Measurements from ENCODE around the gene NAT16.
A peak's percentile ranks its signal among the peaks of the same experiment; 100 is the strongest.
"Not testable (repeated sequence)": the region's sequence is repeated elsewhere in the genome, so short reads cannot be mapped to it uniquely, and the experiment has no call there.

The NAT16 gene

DNA sequence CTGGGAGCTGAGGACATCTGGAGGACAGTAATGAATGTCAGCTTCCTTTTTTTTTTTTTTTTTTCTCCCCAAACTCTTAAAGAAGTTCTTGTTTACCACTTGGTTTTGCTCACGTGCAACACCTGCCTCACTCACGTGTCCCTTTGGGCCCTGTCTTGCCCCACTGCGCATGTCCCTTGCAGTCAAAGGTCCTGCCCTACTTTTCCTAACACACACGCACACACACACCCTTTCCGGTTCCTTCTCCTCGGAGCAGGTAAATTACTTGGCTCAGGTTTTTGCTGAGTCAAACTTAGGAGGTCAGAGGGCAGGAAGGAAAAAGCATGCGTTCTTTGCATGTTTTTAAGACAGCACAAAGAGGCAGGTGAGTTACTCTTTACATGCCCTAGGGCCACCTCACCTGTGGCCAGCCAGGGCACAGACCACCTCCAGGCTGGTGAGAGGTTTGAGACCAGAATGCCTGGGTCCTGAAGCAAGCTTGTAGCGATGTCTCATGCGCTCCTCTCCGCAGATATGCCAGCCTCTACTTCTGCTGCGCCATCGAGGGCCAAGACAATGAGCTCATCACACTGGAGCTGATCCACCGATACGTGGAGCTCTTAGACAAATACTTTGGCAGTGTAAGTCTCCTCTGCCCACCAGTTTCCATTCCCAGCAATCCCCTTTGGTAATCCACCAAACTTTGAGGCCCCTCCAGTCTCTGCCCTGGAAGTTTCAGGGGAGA is 23.1 kb downstream of the NAT16 start:
- no peak for DNase-seq

DNA sequence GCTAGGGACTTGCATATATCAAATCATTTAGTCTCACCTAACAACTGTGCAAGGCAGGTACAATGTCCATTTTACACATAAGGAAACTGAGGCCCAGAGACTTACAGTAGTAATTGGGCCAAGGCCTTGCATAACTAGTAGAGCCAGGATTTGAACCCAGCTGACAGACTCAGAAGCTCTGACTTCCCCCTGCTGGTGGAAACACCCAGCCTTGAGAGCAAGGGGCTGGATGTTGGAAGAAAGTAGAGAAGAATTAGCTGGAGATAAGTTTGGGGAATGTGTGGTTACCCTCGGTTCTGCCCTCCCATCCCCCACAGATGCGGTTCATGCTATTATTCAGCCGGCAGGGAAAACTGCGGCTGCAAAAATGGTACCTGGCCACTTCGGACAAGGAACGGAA is 23.8 kb downstream of the NAT16 start:
- no peak for DNase-seq

DNA sequence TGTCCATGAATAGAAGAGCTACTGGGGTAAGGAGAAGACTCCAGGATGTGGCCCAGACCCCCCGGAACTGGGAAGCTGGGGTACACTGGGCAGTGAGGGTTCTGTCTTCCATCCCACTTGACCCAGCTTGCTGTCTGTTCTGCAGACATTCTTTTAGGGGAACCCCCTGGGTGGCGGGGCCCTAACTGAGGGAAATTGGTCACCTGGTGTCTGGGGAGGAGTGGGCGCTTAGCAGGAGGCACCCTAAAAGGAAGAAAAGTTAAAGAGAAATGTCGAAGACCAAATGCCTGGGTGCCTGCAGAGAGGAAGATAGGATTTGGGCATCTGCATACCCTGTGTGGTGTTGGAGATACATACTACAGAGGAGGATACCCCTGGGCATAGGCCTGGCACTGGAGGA is 24.8 kb downstream of the NAT16 start:
- DNase-seq, result no peak

DNA sequence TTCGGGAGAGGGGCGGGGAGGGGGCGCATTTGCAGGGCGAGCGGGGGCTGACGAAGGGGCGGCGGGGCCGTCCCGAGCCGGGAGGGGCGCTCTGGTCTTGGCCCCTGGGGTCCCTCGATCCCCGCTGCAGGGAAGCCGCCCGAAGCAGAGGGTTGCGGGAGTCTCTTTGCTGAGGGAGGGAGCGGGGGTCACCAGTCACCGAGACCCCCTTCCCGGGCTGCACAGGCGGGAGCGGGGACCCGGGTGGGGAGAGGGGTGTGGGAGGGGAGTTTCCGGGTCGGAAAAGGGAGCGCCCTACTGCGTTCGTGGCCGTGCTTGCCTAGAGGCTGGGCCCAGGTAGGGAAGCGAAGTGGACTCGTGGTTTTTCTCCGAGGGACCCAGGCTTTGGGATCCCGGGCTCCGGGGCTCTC is 25.4 kb downstream of the NAT16 start:
- no peak for DNase-seq

DNA sequence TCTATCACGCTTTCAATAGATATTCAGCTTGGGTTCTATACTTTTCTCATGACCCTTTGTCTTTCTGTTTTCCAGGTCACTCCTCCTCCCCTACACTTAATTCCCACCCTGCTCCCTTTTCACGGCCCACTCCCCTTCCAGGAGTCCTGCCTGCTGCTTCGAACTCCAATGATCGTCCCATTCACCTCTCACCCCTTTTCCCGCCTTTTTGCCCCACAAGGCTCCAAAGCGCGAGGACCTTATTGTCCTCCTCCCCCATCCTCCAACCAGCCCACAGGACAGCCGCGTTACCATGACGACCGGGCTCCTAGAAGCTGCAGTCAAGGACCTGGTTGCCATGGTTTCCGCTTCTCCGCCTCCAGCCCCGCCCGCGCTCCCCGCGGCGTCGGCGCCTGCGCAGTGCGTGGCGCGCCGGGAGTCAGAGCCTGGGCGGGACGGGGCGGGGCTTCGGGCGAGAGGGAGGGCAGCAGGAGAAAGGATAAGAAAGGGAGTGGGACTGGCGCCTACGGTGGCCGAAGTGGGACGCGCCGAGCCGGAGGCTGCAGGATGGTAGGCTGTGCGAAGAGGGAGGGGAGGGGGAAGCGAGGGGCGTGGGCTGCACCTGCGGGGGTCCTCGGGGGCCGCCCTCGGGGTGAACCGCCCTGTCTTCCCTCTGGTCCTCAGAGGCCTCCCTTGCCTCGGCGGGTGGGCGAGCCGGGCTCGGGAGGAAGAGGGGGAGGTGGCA is 26.0 kb downstream of the NAT16 start, which contains the start of gene AP1S1:
AP1S1 (plus strand) TSS at position 508 of the 724 bp plus-strand sequence; CDS start at position 547, 39 bp downstream.
- DNase-seq, result peak; percentile 73

DNA sequence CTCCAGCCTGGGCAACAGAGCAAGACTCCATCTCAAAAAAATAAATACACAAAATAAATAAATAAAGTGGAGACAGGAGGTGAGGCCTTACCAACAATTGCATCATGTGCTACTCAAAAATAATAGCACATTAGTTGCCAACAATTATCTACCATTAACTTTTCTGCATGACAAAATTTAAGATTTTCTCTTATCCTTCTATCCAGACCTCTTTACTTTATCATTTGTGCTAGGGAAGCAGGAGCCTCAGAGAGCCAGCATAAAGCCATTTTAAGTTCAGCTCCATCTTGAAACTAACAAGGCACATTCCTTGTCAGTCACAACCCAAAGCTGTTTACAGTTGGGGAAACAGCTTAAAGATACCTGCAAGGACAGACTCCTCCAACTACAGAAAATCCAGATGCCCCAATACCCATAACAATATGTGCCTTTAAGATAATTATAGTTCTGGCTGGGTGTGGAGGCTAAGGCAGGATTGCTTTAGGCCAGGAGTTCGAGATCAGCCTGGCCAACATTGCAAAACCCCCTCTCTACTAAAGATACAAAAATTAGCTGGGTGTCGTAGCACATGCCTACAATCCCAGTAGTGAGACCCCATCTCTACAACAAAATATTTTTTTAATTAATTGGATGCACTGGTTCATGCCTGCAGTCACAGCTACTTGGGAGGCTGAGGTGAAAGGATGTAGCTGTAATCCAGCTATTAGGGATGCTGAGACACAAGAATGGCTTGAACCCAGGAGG is 28.0 kb downstream of the NAT16 start:
- no peak for DNase-seq

DNA sequence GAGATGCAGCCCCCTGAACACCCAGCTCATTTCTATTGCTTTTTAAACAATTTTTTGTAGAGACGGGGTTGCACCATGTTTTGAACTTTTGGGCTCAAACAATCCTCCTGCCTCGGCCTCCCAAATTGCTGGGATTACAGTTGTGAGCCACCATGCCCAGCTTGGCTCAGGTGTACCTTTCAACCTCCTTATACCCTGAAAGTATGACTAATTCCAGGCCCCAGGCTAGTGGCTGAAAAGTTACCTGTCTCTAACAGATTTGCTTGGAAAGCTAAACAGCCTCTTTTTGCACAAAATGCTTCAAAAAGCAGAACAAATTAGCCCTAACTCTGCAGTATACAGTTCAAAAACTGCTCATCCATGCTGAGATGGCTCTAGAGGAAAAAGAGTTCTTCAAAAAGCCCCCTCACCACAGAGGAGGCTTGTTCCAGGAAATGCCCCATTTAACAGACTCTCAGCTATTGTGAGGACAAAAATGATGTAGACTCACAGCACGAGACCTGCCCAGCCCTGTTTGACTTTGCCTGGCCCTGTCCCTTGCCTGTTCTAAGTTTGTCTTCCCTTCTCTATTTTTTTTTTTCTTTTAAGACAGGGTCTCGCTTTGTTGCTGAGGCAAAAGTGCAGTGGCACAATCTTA is 39.2 kb downstream of the NAT16 start:
- DNase-seq, result no peak

DNA sequence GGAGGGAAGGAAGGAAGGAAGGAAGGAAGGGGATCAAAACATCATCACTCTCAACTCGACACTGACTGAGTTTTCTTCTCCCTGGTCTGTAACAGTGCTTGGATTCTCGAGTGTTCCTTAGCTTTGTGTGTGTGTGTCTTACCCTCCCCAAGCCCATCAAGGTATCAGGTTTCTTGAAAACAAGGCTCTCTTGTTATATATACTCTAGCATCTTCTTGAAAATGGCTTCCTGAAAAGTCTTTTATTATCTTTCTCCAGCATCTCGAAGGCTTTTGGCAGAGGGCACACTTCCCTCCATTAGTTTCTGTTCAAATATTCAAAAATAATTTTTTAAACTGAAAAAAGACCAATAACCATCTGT is 39.8 kb downstream of the NAT16 start:
- DNase-seq, result no peak

DNA sequence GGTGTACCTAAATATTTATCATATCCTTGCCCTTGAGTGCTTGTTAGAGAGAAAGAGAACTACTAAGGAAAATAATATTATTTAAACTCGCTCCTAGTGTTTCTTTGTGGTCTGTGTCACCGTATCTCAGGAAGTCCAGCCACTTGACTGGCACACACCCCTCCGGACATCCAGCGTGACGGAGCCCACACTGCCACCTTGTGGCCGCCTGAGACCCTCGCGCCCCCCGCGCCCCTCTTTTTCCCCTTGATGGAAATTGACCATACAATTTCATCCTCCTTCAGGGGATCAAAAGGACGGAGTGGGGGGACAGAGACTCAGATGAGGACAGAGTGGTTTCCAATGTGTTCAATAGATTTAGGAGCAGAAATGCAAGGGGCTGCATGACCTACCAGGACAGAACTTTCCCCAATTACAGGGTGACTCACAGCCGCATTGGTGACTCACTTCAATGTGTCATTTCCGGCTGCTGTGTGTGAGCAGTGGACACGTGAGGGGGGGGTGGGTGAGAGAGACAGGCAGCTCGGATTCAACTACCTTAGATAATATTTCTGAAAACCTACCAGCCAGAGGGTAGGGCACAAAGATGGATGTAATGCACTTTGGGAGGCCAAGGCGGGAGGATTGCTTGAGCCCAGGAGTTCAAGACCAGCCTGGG is 41.8 kb downstream of the NAT16 start:
- peak; percentile 15 for DNase-seq

DNA sequence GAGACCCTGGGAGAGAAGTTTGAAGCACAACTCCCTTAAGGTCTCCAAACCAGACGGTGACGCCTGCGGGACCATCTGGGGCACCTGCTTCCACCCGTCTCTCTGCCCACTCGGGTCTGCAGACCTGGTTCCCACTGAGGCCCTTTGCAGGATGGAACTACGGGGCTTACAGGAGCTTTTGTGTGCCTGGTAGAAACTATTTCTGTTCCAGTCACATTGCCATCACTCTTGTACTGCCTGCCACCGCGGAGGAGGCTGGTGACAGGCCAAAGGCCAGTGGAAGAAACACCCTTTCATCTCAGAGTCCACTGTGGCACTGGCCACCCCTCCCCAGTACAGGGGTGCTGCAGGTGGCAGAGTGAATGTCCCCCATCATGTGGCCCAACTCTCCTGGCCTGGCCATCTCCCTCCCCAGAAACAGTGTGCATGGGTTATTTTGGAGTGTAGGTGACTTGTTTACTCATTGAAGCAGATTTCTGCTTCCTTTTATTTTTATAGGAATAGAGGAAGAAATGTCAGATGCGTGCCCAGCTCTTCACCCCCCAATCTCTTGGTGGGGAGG is 42.4 kb downstream of the NAT16 start:
- no peak for DNase-seq

DNA sequence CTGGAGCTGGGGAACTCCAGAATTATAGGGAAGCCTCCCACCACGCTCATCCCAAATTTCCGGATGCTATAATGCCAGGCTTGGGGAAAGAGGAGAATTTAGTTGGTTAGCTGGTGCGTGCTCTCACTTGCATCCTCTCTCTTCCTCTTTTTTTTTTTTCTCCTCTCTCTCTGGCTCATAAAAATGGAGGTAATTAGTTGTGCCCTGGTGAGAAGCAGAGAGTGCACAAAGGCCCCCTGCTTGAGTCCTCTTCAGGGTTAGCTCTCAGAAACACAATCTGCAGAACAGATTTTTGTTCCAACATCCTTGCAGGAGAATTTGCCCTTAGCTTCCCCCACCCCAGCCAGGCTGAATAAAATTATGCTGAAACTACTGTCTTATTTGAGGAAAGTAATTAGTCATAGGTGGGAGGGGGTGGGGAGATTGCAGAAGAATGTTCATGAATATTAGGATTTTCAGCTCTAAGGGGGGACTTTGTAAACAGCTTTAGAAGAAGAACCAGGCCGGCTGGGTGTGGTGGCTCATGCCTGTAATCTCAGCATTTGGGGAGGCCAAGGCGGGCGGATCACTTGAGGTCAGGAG is 45.6 kb downstream of the NAT16 start:
- no peak for DNase-seq

DNA sequence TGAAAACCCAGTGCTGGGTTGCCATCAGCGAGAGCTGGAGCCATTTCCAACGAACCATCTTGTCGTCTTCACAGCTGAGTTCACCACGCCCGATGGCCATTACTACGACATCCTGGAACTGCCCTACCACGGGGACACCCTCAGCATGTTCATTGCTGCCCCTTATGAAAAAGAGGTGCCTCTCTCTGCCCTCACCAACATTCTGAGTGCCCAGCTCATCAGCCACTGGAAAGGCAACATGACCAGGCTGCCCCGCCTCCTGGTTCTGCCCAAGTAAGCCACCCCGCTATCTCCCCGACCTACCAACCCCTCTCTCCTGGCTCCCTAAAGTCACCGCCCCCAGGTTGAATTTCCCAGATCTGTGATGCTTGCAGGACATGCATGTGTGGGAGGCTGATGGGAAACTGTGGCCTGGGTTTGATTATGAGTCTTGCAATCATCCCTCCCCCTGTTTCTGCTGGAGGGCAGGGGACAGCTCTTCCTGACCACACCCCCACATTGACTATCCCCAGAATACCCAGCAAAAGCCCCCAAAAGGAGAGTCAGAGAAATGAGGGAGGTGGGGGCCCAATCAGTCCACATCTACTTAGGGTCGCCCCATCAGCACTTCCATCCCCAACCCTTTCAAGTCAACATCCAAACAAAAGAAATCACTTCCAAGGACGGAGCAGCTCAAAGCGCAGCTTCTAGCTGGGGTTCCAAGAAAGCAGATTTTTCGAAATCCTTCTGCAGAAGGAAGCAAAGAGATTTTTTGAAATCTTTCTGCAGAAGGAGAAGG is 46.3 kb downstream of the NAT16 start:
- no peak for DNase-seq

DNA sequence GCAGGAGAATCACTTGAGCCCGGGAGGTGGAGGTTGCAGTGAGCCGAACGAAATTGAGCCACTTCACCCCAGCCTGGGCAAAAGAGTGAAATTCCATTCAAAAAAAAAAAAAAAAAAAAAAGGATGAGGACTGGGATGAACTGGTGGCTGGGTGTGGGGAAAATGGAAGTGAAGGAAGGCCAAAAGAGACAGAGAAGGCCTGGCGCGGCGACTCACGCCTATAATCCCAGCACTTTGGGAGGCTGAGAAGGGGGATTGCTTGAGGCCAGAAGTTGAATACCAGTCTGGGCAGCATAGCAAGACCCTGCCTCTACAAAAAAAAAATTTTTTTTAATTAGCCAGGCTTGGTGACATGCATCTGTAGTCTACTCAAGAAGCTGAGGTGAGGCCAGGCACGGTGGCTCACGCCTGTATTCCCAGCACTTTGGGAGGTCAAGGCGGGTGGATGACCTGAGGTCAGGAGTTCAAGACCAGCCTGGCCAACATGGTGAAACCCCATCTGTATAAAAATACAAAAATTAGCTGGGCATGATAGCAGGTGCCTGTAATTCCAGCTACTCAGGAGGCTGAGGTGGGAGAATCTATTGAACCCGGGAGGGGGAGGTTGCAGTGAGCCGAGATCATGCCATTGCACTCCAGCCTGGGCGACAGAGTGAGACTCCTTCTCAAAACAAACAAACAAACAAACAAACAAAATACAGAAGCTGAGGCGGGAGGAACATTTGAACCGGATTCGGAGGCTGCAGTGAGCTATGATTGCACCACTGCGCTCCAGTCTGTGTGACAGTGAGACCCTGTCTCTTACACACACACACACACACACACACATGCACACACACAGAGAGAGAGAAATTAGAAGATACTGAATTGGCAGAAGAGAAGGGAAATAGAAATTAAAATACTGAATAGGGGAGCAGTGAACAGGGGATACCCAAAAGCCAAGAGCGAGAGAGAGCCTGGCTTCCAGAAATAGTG is 47.2 kb downstream of the NAT16 start:
- DNase-seq, result not testable (repeated sequence)

DNA sequence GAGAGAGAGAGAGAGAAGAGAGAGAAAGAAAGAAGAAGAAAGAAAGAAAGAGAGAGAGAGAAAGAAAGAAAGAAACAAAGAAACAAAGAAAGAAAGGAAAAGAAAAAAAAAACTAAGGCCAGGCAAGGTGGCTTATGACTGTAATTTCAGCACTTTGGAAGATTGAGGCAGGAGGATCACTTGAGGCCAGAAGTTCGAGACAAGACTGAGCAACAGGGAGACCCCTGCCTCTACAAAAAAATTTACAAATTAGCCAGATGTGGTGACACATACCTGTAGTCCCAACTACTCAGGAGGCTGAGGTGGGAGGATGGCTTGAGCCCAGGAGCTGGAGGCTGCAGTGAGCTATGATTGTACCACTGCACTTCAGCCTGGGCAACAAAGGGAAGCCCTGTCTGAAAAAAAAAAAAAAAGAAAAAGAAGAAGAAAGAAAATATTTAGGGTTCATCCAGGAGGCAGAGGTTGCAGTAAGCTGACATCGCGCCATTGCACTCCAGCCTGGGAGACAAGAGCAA is 50.4 kb downstream of the NAT16 start:
- no peak for DNase-seq

DNA sequence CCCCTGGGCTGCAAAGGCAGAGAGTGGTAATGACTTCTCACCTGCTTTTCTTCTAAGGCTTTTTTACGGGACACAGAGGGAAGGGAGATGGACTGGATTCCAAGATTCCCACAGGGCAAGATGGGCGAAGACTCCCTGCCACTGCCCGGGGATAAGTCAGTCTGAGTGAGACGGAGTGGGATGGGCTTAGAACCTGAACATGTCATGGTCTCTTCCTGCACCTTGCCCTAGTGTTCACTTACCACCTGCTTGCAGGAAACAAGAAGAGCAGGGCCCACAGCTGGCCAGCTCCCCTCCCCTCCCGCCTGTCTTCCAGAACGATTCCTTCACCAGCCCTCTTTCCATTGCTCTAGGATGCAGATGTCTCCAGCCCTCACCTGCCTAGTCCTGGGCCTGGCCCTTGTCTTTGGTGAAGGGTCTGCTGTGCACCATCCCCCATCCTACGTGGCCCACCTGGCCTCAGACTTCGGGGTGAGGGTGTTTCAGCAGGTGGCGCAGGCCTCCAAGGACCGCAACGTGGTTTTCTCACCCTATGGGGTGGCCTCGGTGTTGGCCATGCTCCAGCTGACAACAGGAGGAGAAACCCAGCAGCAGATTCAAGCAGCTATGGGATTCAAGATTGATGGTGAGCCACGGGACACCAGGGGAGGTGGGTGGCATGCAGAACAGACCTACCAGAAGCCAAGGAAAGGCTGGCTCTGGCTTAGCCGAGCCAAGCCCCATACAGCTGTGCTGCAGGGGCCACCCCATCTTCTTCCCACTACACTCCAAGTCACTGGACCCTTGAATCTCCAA is 51.9 kb downstream of the NAT16 start:
- no peak for DNase-seq

DNA sequence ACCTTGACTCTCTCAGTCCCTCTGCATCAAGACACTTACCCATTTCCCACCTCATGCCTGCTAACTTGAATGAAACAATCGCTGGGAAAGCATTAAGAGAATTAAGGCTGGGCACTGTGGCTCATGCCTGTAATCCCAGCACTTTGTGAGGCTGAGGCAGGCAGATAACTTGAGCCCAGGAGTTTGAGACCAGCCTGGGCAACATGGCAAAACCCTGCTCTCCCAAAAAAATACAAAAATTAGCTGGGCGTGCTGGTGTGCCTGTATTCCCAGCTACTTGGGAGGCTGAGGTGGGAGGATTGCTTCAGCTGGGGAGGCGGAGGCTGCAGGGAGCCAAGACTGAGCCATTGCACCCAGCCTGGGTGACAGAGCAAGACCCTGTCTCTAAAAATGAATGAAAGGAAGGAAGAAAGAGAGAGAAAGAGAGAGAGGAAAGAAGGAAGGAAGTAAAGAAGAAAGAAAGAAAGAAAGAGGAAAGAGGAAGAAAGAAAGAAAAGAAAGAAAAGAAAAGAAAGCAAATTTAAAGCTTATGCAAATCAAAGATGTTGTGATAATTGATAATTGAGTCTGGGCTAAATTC is 52.5 kb downstream of the NAT16 start:
- no peak for DNase-seq

DNA sequence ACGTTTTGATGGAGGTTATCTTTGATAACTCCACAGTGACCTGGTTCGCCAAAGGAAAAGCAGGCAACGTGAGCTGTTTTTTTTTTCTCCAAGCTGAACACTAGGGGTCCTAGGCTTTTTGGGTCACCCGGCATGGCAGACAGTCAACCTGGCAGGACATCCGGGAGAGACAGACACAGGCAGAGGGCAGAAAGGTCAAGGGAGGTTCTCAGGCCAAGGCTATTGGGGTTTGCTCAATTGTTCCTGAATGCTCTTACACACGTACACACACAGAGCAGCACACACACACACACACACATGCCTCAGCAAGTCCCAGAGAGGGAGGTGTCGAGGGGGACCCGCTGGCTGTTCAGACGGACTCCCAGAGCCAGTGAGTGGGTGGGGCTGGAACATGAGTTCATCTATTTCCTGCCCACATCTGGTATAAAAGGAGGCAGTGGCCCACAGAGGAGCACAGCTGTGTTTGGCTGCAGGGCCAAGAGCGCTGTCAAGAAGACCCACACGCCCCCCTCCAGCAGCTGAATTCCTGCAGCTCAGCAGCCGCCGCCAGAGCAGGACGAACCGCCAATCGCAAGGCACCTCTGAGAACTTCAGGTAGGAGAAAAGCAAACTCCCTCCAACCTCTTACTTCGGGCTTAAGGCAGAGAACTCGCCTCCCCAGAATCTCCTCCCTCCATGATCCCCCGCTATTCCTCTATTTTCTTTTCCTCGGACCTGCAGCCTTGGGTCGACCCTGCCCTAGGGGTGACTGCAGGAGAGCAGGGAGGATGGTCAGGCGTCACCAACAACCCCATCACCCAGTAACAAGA is 53.2 kb downstream of the NAT16 start, which contains the start of gene SERPINE1:
SERPINE1 (plus strand) TSS at position 454 of the 809 bp plus-strand sequence. CDS start 1,290 bp downstream, outside the sequence.
- DNase-seq, result no peak

Measured in NCI-H2081 treated with DMSO at 0.1 percent for 48 hours (cell line).